ENCODE results near the gene PLIN4. TPM values are rescaled to one million over a fixed set of nuclear protein-coding genes. Genes with fewer than 3 reads are reported as not detected.

PLIN4 gene
- polyA plus RNA-seq, 1 donor (not counting 4 experiments of a cell fraction or from before 2014, with no cell fraction given), result not detected

- H3K27ac ChIP-seq (ENCODE audit: control insufficient read depth, insufficient read depth, low read length), result no peak overlapping the region
- no peaks in the 10 kb centered on the region for H3K4me1 ChIP-seq (ENCODE audit: control insufficient read depth, extremely low read depth, insufficient read depth, low read length)
- H3K79me2 ChIP-seq (ENCODE audit: control insufficient read depth, insufficient read depth, low read length), result no peaks in the 10 kb centered on the region
- H3K9me3 ChIP-seq (ENCODE audit: control insufficient read depth, low read depth, low read length), result no peaks in the 10 kb centered on the region
- dilution Hi-C loops (cut with MboI; ENCODE audit: extremely low pct_ligation_motif_present, low sequenced_read_pairs), result no loop called here
- no peaks in the 10 kb centered on the region for H3K27me3 ChIP-seq (ENCODE audit: control insufficient read depth, extremely low read depth, insufficient read depth, low read length)
- FAIRE-seq (no peak), DNase-seq (ENCODE audit: low read depth, low spot score) (no peak)
- no peak overlapping the region for H2AFZ ChIP-seq (ENCODE audit: control insufficient read depth, low read length)
- no peaks in the 10 kb centered on the region for H4K20me1 ChIP-seq (ENCODE audit: control insufficient read depth, extremely low read depth, insufficient read depth, low read length)
- no peaks in the 10 kb centered on the region for H3K9me1 ChIP-seq (ENCODE audit: control insufficient read depth, extremely low read depth, insufficient read depth, low read length)
- H3K9ac ChIP-seq (ENCODE audit: control insufficient read depth, extremely low read depth, insufficient read depth, low read length), result no peak overlapping the region
- TF ChIP-seq CTCF (optimal IDR thresholded peaks at IDR 0.05 in 1 of 3, IDR thresholded peaks at IDR 0.05 in 1 of 3, conservative IDR thresholded peaks at IDR 0.05 in 1 of 3; ENCODE audit: extremely low read depth in 1 of 3, insufficient read depth in 2 of 3, low read length in 3 of 3) (peak; percentile 33 to 44 (median 35)), EZH2 (IDR thresholded peaks at IDR 0.05; ENCODE audit: low read length) (no peak)
- H3K4me2 ChIP-seq (ENCODE audit: control insufficient read depth, extremely low read depth, insufficient read depth, low read depth, low read length), result no peak overlapping the region
- H3K36me3 ChIP-seq (ENCODE audit: control insufficient read depth in 2 of 2, extremely low read depth in 1 of 2, insufficient read depth in 2 of 2, low read length in 2 of 2), result no peaks in the 10 kb centered on the region
- no peak overlapping the region for H3K4me3 ChIP-seq (ENCODE audit: control insufficient read depth in 2 of 3, extremely low read depth in 1 of 3, insufficient read depth in 2 of 3, low read depth in 1 of 3, low read length in 3 of 3)
These were observed 39.1 kb upstream of the PLIN4 start for GRCh38 chr19:4557144-4557970.

GRCh38 chr19:4556597-4557127 lies 38.4 kb upstream of the PLIN4 start:
- Histone ChIP-seq H3K27me3 (ENCODE audit: control insufficient read depth, extremely low read depth, insufficient read depth, low read length) (no peaks in the 10 kb centered on the region), H3K4me2 (ENCODE audit: control insufficient read depth, extremely low read depth, insufficient read depth, low read depth, low read length) (no peak overlapping the region), H4K20me1 (ENCODE audit: control insufficient read depth, extremely low read depth, insufficient read depth, low read length) (no peaks in the 10 kb centered on the region), H3K4me1 (ENCODE audit: control insufficient read depth, extremely low read depth, insufficient read depth, low read length) (no peaks in the 10 kb centered on the region), H3K9me1 (ENCODE audit: control insufficient read depth, extremely low read depth, insufficient read depth, low read length) (no peaks in the 10 kb centered on the region), H3K27ac (ENCODE audit: control insufficient read depth, insufficient read depth, low read length) (no peak overlapping the region), H3K36me3 (ENCODE audit: control insufficient read depth in 2 of 2, extremely low read depth in 1 of 2, insufficient read depth in 2 of 2, low read length in 2 of 2) (no peaks in the 10 kb centered on the region), H3K4me3 (ENCODE audit: control insufficient read depth in 2 of 3, extremely low read depth in 1 of 3, insufficient read depth in 2 of 3, low read depth in 1 of 3, low read length in 3 of 3) (no peak overlapping the region), H3K9ac (ENCODE audit: control insufficient read depth, extremely low read depth, insufficient read depth, low read length) (no peak overlapping the region), H2AFZ (ENCODE audit: control insufficient read depth, low read length) (no peak overlapping the region), H3K79me2 (ENCODE audit: control insufficient read depth, insufficient read depth, low read length) (no peaks in the 10 kb centered on the region), H3K9me3 (ENCODE audit: control insufficient read depth, low read depth, low read length) (no peaks in the 10 kb centered on the region)
- TF ChIP-seq CTCF (optimal IDR thresholded peaks at IDR 0.05 in 1 of 3, IDR thresholded peaks at IDR 0.05 in 1 of 3, conservative IDR thresholded peaks at IDR 0.05 in 1 of 3; ENCODE audit: extremely low read depth in 1 of 3, insufficient read depth in 2 of 3, low read length in 3 of 3) (no peak), EZH2 (IDR thresholded peaks at IDR 0.05; ENCODE audit: low read length) (no peak)
- no peak for FAIRE-seq
- no peak for DNase-seq (ENCODE audit: low read depth, low spot score)
- dilution Hi-C loops (cut with MboI; ENCODE audit: extremely low pct_ligation_motif_present, low sequenced_read_pairs), result no loop called here

Data from keratinocyte (primary cell).